GM21528 (cell line): Measurements from ENCODE around the gene IQCN.

Experiments used
- ATAC-seq: cut with Tn5 transposase; IDR thresholded peaks from one replicate; pipeline ENCODE4 v1.9.1; 2021; ENCODE audit warnings: mild to moderate bottlenecking, moderate library complexity; ENCODE audit not compliant: unreplicated experiment, low FRiP score

IQCN gene

DNA sequence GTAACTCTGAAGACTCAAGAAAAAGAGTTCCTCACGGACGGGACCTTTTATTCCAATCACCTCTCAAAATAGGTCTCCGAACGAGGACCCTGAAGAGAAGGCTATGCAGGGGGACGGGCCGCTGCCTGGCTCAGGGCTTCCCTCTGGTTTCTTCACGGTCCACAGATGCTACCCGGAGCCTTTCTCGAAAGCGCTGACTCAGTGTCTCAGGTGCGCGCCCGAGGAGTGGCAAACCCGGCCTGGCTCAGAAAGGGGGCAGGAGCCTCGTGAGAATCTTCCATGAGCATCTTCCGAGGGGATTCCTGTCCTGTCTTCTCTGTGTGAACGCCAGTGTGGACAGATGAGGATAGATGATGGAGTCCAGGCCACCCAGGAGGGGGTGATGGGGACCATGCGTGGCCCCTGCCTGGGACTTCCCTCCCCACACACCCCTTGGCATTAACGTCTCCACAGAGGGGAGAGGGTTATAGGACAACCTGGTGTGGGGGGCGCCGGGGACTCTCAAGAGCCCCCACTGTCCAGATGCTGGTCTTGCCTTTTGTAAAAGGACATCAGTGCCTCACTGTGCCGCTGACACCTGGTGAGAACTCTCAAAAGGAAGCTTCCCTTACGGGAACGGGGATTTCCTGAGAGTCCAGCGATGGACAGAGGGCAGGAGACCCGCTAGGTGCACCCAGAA lies 32.1 kb upstream of the IQCN start:
- no peak for ATAC-seq

GRCh38 chr19:18304458-18305310 lies 30.4 kb upstream of the IQCN start:
- ATAC-seq, result no peak

DNA sequence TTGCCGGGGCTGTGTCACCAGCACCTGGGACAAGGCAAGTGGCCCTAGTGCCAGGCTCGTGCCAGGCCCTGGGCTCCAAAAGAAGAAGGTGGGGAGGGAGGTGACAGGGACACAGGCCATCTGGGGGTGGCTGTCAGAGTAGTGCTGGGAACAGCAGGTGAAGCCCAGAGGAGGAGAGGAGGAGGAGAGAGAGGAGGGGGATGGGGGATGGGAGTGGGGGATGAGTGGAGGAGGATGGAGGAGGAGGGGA lies 29.9 kb upstream of the IQCN start:
- no peak for ATAC-seq

GRCh38 chr19:18301718-18302111 lies 27.5 kb upstream of the IQCN start:
- no peak for ATAC-seq

DNA sequence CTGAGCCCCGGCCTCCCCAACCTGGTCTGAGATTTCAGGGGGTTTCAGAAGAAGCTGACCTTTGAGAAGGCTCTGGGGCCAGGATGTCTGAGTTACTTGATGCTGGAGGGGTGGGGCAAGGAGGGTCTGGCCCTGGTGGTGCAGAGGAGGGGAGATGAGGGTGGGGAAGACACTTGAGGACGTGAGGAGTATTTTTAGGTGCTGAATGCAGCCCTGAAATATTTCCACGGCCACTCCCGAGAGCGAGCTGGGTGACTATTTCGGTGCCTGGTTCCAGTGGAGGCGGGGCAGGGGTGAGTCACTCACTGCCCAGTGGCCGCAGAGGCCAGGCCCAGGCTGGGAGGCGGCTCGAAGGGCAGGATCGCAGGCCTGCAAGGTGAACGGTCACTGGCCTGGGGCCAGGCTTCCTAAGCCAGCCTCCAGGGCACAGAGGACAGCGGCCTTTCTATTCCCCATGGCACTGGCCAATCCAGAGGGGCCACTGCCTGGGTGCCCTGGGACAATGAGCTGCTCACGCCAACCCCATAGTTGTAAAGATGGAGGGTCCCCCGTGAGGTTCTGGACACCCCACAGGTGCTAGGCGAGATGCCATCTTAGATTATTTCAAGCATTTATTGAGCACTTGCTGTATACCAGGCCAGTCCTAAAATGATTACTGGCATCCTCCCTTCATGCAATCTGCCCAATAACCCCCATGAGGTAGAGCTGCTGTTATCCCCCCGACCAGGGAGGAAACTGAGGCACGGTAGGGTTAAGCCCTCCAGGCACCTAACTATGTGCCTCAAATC lies 26.9 kb upstream of the IQCN start:
- ATAC-seq, result no peak

DNA sequence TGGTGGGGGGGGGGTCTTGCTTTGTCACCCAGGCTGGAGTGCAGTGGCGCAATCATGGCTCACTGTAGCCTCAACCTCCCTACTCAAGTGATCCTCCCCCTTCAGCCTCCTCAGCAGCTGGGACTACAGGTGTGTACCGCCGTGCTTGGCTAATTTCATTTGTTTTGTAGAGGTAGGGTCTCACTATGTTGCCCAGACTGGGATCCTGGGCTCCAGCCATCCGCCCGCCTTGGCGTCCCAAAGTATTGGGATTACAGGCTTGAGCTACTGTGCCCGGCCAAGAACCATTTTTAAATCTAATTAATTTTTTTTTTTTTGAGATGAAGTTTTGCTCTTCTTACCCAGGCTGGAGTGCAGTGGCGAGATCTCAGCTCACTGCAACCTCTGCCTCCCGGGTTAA lies 25.4 kb upstream of the IQCN start:
- no peak for ATAC-seq

DNA sequence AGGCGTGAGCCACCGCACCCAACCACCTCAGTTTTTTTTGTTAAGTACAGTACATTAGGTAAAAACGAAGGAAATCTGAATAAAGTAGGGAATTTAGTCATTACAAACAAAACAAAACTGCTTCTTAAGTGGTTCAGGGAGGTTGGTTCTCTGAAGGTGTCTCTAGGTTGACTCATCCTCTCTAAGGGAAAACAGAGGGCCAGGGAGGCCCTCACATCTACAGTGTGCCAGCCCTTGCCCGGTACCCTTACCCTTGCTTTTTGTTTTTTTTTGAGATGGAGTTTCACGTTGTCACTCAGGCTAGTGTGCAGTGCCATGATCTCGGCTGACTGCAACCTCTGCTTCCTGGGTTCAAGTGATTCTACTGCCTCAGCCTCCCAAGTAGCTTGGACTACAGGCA lies 24.3 kb upstream of the IQCN start:
- ATAC-seq, result no peak

GRCh38 chr19:18297308-18297707 lies 23.1 kb upstream of the IQCN start:
- no peak for ATAC-seq

- no peak for ATAC-seq
Observed at GRCh38 chr19:18295034-18295451, 20.8 kb upstream of the IQCN start.

DNA sequence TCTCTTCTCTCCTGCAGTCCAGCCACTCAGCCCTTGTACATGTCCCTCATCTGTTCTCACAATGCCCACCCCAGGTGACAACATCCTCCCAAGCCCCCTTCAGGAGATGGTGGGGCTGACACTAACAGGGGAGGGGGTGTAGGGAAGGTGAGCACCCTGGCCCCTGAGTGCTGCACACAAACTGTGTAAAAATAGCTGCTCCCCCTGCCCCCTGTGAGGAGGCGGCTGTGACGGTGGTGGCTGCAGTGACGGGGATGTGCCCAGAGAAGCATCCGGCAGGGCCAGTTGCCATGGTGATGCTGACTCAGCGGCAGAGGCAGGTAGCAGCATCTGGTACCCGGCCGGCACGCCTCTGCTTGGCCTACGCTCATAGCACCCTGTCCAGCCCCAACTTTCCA lies 20.2 kb upstream of the IQCN start:
- no peak for ATAC-seq

DNA sequence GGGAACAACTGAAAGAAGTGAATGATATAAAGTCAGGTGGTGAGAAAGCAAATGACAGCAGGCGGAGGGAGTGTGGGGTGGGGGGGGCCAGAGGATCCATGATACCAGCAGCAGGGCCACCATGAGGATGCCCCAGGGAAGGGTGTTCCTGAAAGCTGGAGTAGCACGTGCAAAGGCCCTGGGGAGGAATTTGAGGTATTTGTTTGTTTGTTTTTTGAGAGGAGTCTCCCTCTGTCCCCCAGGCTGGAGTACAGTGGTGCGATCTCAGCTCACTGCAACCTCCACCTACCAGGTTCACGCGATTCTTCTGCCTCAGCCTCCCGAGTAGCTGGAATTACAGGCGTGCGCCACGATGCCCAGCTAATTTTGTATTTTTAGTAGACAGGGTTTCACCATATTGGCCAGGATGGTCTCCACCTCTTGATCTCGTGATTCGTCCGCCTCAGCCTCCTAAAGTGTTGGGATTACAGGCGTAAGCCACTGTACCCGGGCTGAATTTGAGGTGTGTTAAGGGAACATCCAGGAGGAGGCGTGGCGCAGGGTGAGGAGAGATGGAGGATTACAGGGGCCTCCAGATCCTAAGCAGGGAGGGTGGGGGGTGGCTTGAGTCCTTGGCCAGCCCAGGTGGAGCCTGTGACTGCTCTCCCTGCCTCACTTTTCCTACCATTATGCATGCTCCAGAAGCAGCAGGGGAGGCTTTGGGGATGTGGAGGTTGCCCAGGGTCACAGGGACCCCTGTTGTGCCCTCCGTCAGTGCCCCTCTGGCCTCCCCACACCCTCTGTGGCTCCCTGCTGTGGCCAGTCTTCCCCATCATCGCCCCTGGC lies 19.6 kb upstream of the IQCN start:
- no peak for ATAC-seq

DNA sequence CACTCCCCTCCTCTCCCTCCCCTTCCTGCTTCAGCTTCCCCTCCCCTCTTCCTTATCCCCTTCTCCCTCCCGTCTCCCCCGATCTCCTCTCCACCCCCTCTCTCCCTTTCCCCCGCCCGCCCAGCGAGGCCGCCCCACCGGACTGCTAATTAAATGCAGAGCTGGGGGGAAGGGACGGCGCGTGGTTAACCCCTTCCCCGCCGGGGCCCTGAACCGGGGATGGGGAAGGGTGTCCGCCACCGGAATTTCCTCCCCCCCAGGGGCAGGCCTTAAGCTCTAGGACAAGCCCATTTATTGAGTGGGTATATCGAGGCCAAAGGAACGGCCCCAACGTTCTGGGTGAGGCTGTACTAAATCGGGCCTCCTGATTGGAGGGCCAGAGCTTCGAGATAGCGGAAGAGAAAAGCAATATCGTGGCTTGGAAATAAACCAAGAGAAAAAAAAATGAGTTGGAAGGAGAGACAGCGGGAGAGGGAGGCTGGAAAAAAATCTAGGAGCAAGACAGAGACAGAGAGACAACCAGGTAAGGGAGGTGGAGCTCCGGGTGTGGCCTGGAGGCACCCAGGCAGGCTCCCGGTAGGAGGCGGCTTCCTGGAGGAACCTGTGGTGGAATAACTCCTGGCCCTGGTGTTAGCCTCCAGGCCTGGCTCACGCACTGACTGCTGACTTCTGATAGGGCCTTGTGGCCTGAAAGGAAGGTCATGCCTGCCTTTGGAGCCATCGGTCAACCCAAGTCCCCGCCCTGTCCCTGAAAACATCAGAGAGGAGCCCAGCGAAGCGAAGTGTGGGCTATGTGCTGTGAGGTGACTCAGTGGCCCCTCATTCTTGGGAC lies 18.8 kb upstream of the IQCN start:
- ATAC-seq, result no peak

GRCh38 chr19:18292462-18292809 lies 18.2 kb upstream of the IQCN start:
- ATAC-seq, result no peak

DNA sequence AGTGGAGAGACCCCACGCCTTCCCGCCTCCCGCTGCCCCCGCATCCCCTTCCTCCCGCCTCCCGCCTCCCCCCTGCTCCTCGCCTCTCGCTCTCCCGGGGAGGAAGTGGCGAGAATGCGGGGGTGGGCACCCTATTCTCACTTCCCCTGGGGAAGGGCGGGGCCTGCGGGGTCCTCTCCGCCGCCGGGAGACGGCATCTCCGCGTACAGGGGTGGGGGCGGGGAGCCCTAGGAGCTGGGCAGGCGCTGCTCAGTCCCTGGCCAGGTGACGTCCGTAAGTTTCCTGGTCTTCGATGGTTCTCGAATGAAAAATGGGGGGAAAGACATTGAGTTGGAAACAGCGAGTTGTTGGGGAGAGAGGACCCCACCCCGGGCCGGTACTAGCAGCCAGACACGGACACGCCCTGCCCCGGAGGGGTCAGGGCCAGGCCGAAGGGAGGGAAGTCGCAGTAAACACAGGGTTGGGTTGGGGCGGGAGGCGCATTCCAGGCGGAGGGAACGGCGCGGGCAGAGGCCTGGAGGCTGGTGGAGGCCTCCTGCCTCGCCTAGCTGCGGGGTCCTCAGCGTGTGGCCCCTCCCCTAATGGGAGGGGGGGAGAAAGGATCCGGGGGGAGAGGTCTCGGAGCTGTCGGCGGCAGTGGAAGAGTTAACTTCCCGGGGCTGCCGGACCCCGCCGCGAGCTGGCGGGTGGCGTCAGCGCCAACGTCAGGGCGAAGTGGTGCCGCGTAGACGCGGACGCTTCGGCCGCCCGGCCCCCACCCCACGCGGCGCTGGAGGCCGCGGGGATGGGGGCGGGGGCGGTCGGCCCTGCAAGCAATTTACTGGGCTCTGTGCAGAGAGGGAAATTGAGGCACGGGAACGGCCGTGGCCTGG lies 17.6 kb upstream of the IQCN start:
- peak; percentile 61 for ATAC-seq

GRCh38 chr19:18291019-18291524 lies 16.8 kb upstream of the IQCN start:
- ATAC-seq, result no peak

GRCh38 chr19:18290302-18291018 lies 16.2 kb upstream of the IQCN start:
- no peak for ATAC-seq

DNA sequence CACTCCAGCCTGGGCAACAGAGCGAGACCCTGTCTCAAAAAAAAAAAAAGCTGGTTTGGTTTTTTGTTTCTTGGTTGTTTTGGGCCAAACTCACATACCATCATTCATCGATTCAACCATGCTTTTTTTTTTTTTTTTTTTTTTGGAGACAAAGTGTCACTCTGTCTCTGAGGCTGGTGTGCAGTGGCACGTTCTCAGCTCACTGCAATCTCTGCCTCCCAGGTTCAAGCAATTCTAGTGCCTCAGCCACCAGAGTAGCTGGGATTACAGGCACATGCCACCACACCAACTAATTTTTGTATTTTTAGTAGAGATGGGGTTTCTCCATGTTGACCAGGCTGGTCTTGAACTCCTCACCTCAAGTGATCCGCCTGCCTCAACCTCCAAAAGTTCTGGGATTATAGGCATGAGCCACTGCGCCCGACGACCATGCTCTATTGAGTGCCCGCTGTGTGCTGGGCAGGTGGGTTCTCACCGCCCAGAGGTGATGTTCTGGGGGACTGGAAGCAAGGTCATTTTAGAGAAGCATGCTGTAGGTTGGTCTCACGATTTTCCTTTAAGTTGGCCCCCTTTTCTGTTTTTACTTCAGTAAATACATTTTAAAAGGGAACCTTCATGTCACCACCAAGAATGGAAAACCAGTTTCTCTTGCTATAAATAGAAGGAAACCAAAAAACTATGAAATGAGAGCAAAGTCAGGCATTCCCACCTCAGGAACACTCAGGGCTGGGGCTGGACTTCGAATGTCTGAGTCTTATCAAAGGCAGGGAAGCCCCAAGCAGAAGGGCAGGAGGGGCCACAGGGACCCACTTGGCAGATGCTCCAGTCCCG lies 15.4 kb upstream of the IQCN start:
- no peak for ATAC-seq
